HG03097 (cell line): Measurements from ENCODE around the gene CDKL1.
A peak's percentile ranks its signal among the peaks of the same experiment; 100 is the strongest.
"Not testable (repeated sequence)": the region's sequence is repeated elsewhere in the genome, so short reads cannot be mapped to it uniquely, and the experiment has no call there.

Experiments
- ATAC-seq: cut with Tn5 transposase; IDR thresholded peaks from one replicate; pipeline ENCODE4 v1.9.1; 2021; ENCODE audit not compliant: unreplicated experiment, low FRiP score

CDKL1 gene

DNA sequence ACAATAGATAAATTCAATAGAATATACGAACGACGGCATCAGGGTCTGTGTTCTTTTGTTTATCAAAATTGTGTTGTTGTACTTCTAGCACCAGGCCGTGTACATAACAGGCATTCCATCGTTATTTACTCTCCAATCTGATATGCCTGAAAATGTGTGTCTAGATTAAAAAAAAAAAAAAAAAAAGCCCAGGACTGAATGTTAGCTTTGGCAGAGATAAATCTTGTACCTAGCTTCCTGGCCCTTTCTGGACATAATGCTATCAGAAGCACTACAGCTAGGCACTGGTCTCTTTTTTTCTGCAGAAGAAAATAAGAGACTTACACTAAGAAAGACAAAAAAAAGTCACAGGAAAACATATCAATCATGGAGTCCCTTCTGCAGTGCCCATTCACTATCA lies 37.0 kb downstream of the CDKL1 start:
- ATAC-seq: no peak

GRCh38 chr14:50357753-50358395 lies 38.8 kb downstream of the CDKL1 start:
- ATAC-seq: no peak

- no peak for ATAC-seq
Measured at GRCh38 chr14:50357124-50357523, 39.6 kb downstream of the CDKL1 start.

DNA sequence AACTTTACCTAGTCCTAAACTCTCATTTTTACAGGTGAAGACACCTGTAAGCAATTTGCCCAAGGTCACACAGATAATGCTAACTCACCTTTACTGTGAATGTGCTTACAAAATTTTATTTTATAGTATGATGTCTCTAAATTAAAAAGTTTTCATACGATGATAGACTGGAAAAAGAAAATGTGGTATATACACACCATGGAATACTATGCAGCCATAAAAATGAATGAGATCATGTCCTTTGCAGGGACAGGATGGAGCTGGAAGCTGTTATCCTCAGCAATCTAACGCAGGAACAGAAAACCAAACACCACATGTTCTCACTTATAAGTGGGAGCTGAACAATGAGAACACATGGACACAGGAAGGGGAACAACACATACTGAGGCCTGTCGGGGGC lies 40.4 kb downstream of the CDKL1 start:
- not testable (repeated sequence) for ATAC-seq

- ATAC-seq: no peak
Measured at GRCh38 chr14:50355692-50356091, 41.0 kb downstream of the CDKL1 start.

- ATAC-seq: no peak
Measured at GRCh38 chr14:50354527-50354926, 42.2 kb downstream of the CDKL1 start.

DNA sequence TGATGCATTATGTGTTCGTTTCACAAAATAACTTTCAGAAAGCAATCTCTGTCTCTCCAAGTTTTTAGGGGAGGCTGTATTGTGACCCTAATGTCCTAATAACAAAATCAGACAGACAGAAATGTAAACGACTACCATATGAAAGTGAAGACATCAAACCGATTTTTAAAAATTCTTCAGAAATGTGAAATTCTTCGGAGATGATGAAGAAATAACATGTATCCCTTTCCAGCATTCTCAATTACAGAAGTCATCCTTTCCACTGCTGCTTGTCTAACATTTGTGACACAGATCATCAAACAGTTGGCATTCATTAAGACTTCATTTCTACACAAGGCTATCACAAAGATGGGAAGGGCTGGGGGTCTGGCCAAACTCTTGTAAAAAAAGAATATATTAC lies 43.6 kb downstream of the CDKL1 start:
- no peak for ATAC-seq

DNA sequence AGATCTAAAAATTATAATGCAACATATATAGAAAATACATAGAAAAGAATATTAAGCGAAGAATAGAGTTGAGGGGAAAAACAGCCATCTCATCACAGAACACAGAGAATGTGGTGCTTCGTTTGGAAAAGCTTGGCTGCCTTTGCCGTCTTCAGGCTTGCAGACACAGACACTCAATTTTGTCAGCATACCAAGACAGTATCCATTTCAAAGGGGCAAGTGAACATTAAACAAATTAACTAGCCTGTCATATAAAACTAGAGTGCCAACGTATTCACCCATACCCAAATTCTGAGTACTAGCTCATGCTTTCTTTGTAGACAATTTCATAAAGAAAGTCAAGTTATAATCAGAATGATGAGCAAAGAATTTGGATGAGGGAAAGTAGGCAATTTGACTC lies 44.1 kb downstream of the CDKL1 start:
- no peak for ATAC-seq

DNA sequence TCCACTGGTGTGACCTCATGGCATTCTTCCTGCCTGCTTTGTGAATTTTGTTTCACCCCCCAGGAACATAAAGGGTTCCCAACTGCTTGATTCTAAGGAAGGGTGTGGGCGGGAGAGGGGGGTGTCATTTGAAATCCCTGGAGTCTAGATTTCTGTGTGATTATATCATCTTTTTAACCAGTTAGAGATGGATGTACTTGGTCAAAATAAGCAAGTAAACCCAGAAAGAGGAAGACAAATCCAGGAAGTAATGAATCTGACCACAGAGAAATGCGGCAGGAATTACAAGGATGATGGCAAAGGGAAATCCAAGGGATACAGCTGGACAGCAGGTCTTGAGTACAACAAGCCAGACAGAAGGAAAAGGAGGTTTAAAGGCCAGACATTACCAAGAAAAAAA lies 45.7 kb downstream of the CDKL1 start:
- ATAC-seq: no peak

GRCh38 chr14:50348933-50349332 lies 47.7 kb downstream of the CDKL1 start:
- ATAC-seq: no peak

GRCh38 chr14:50347521-50347920 lies 49.2 kb downstream of the CDKL1 start:
- ATAC-seq: no peak

DNA sequence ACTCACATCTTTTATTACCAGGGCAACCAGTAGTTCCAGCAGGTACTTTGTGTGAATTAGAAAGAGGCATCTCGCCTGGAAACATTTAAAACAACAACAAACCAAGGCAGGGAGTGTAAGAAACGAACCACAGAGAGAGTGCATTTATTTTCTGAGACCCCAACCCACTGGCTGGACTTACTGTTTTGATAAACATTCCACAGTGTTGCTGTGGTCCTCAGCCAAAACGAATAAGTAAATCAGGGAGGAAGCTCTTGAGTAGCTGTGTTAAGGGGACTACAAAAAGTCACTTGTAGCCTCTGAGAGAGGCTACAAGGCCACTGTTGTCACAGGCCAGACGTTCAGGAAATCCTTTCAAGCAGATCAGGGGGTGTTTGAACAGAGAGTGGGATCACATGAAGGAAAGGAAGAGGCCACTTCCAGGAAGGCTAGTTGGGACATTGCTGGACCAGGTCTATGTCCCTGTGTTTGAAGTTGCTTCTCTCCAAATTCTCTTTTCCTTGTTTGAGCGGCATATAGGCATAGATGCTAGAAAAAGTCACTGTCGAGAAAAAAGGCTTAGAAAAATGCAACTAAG lies 50.7 kb downstream of the CDKL1 start:
- ATAC-seq: no peak

- no peak for ATAC-seq
Measured at GRCh38 chr14:50344876-50345563, 51.7 kb downstream of the CDKL1 start.

DNA sequence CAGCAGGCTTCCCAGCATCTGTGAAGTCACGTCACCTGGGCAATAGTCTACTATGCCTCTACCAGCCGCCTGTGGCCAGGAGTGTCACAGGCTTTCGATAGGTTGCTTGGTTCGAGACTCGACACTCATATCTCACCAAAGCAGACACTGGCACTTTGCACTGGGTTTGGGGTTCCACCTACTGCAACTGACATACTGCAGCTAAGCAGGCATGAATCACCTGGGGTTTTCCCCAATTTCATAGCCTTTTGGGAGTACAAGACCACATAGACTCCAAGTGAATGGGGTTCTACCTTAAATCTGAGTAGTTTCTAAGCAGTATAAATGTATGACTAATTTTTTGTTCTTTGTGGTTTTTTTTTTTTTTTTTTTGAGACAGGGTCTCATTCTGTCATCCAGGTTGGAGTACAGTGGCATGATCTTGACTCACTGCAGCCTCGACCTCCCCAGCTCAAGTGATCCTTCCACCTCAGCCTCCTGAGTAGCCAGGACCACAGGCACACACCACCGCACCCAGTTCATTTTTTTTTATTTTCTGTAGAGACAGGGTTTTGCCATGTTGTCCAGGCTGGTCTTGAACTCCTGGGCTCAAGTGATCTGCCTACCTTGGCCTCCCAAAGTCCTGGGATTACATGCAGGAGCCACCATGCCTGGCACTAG lies 52.4 kb downstream of the CDKL1 start:
- peak; percentile 66 for ATAC-seq

- ATAC-seq: no peak
Measured at GRCh38 chr14:50343434-50343833, 53.2 kb downstream of the CDKL1 start.

- ATAC-seq: no peak
Measured at GRCh38 chr14:50342221-50343078, 54.2 kb downstream of the CDKL1 start.

- no peak for ATAC-seq
Measured at GRCh38 chr14:50340963-50341362, 55.7 kb downstream of the CDKL1 start.

GRCh38 chr14:50340045-50340444 lies 56.6 kb downstream of the CDKL1 start:
- no peak for ATAC-seq

- no peak for ATAC-seq
Measured at GRCh38 chr14:50339178-50339804, 57.4 kb downstream of the CDKL1 start.

GRCh38 chr14:50338587-50338986 lies 58.1 kb downstream of the CDKL1 start:
- ATAC-seq: no peak
